WTC11 (cell line): ENCODE measurements around the gene WDCP. TPM values are rescaled to one million over a fixed set of nuclear protein-coding genes. Genes with fewer than 3 reads are reported as not detected.

Experiments
- total RNA-seq: library from RNA; stranded (reverse); gene quantifications from 3 replicates; pipeline ENCODE4 v1.2.3, GENCODE V29; 2021

WDCP gene
- total RNA-seq, 1 experiment from 2014 or later = 31.9 TPM

Other genes starting within 250 kb of the WDCP start
- gene ATAD2B, start 120.3 kb downstream of the WDCP start, total RNA-seq = 18.3 to 21.5 TPM (median 18.4 TPM) in 3 replicates
- 15.4 to 16.8 TPM (median 16.7 TPM) in 3 replicates for gene UBXN2A, start 106.9 kb downstream of the WDCP start, total RNA-seq
- 0.42 to 0.55 TPM (median 0.50 TPM) in 3 replicates for gene MFSD2B, start 37.3 kb downstream of the WDCP start, total RNA-seq
- 58.6 to 83.9 TPM (median 74.8 TPM) in 3 replicates for gene FKBP1B, start 2.4 kb upstream of the WDCP start, total RNA-seq
- gene SF3B6, start 28.9 kb upstream of the WDCP start, total RNA-seq = 117 to 128 TPM (median 126 TPM) in 3 replicates
- 29.7 to 33.1 TPM (median 32.9 TPM) in 3 replicates for gene TP53I3, start 37.4 kb upstream of the WDCP start, total RNA-seq
- gene PFN4, start 75.9 kb upstream of the WDCP start, total RNA-seq = 0.48 TPM in 1 of 3 replicates, not detected in the others
- 2.7 to 7.4 TPM (median 6.9 TPM) in 3 replicates for gene FAM228B, start 76.1 kb upstream of the WDCP start, total RNA-seq
- gene FAM228A, start 127.7 kb upstream of the WDCP start, total RNA-seq = 0.09 to 0.25 TPM in 2 of 3 replicates, not detected in the other